GM19238 (cell line): ENCODE data around the gene PTMA.
"Not testable (repeated sequence)": the region's sequence is repeated elsewhere in the genome, so short reads cannot be mapped to it uniquely, and the experiment has no call there.

Source experiments
- DNase-seq: peaks from one replicate; pipeline ENCODE4 v3.0.0; 2011; ENCODE audit warnings: low spot score; ENCODE audit not compliant: insufficient read length

PTMA gene

GRCh38 chr2:231707927-231708772 is at the start of gene PTMA:
TSS of gene PTMA (plus strand) at chr2:231708525. CDS start at chr2:231708707, 182 bp downstream.
- peak; percentile 90 for DNase-seq

GRCh38 chr2:231660073-231660472 is 48.3 kb upstream of the PTMA start:
- DNase-seq: not testable (repeated sequence)

GRCh38 chr2:231660860-231661259 is 47.5 kb upstream of the PTMA start:
- no peak for DNase-seq

- no peak for DNase-seq
These were observed 46.8 kb upstream of the PTMA start for GRCh38 chr2:231661422-231662027.

GRCh38 chr2:231662028-231662810 is 46.1 kb upstream of the PTMA start:
- DNase-seq: peak; percentile 84

GRCh38 chr2:231662811-231663457 is 45.4 kb upstream of the PTMA start:
- no peak for DNase-seq

- DNase-seq: no peak
These were observed 44.7 kb upstream of the PTMA start for GRCh38 chr2:231663458-231664212.

- no peak for DNase-seq
These were observed 43.6 kb upstream of the PTMA start for GRCh38 chr2:231664727-231665126.

- no peak for DNase-seq
These were observed 42.8 kb upstream of the PTMA start for GRCh38 chr2:231665245-231666170.

GRCh38 chr2:231666171-231667095 is 41.9 kb upstream of the PTMA start:
- no peak for DNase-seq

GRCh38 chr2:231667096-231667427 is 41.3 kb upstream of the PTMA start:
- no peak for DNase-seq

- DNase-seq: no peak
These were observed 40.8 kb upstream of the PTMA start for GRCh38 chr2:231667496-231667895.

GRCh38 chr2:231668981-231669380 is 39.3 kb upstream of the PTMA start:
- no peak for DNase-seq

- DNase-seq: no peak
These were observed 36.9 kb upstream of the PTMA start for GRCh38 chr2:231671270-231672050.

GRCh38 chr2:231672617-231673347 is 35.5 kb upstream of the PTMA start:
- DNase-seq: no peak

GRCh38 chr2:231673348-231673770 is 35.0 kb upstream of the PTMA start:
- DNase-seq: no peak
